Measurements from ENCODE around the gene RNF4. TPM values are rescaled to one million over a fixed set of nuclear protein-coding genes. Genes with fewer than 3 reads are reported as not detected.
A peak's percentile ranks its signal among the peaks of the same experiment; 100 is the strongest.
"Not testable (repeated sequence)": the region's sequence is repeated elsewhere in the genome, so short reads cannot be mapped to it uniquely, and the experiment has no call there.

The RNF4 gene
- total RNA-seq, 1 donor from 2014 or later: 42.0 TPM

DNA sequence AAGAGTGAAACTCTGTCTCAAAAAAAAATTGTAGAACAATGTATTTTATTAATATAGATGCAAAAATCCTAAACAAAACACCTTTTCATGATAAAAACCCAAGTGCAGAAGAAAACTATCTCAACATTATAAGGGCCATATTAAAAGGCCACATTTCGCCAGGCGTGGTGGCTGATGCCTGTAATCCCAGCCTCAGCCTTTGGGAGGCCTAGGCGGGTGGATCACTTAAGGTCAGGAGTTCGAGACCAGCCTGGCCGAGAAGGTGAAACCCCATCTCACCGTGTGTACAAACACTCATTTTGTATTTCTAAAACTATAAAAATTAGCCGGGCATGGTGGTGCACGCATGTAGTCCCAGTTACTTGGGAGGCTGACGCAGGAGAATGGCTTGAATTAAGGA is 57.7 kb downstream of the RNF4 start:
- DNase-seq (ENCODE audit: low read depth): no peak

DNA sequence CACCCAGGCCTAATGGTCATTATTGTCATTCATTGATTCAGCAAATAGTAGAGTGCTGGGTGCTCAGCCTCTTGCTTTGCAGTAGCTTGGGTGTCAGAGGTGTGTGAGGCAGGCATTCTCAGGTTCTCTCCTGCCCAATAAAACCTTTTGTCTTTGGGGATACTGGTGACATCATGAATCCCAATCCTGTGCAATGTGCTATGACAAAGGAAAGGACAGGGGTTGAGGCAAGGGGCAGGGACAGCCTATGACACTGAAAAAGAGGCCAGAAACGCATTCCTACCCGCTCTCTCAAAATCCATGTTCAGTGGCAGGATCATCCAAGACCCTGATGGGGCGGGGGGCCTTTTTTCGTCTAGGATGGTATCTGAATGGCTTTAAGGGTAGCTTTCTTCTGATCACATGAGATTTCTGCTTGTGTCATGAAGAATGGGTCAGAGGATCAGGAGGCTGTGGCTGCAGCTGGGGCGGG is 66.0 kb downstream of the RNF4 start:
- DNase-seq (ENCODE audit: low read depth): no peak

DNA sequence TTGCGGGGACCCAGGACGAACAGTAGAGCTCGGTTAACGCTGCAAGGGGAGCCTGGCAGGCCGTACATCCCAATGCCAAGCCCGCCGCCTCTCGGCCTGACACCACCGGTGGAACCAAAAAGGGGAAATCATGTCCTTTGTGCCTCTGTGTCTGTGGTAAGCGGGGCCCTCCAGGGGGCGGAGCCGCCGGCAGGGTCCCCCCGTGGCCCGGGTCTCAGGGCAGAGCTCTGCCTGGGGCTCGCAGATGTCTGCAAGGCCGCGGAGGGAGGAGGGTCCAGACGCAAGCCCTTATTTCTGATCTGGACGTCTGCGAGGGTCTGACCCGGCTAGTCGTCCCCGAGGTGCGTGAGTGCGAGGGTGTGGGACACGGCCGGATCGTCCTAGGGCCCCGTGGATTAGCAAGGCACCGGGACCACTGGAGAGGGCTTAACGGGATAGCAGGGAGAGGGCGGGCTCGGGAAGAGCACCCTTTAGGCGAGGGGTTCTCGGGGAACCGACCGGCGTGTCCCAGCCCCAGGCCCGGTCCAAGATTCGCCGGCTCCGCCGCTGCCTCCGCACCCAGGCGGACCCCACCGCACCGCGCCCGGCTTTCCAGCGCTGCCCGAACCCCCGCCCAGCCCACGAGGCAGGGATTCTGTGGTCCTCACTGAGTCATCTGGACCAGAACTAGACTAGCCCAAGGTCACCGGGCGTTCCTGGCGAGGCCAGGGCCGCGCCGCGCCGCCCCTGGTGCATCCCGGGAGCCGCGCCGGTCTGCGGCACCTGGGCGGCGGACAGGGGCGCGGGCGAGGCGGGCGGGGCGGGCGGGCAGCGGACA is 66.7 kb downstream of the RNF4 start:
- DNase-seq (ENCODE audit: low read depth): peak; percentile 28

DNA sequence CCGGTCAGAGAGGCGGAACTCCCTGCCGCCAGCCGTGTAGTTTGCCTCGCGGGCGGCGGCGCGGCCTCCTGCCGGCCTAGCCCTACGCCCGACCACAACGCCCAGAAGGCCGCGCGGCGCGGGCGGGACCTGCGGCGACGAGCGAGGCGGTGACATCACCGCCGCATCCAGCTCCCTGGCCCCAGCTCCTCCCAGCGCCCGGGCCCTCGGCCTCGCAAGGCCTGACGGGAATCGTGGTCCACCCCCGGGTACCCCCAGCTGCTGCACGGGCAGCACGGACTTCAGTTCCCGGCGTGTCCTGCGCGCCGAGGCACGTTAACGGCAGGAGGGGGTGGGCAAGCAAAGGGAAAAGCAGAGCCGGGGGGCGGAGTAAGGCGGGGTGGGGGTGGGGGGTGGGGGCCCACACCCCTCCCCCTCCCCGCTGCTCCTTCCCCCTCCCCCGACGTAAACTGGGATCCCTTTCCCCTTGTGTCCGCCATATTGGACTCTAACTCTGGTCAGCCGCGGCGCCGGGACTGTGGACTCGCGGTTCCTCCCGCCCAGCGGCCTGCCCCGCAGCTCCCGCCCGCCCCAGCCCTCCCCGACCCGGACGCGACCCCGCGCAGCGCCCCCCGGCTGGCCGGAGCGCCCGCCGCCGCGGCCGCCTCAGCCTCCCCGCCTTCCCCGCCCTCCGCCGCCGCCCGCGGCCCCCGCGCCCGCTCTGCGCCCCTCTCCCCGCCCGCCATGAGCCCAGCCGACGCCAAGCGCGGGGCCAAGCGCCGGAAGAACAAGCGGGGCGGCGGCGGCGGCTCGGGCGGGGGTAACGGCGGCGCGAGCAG is 67.5 kb downstream of the RNF4 start, which contains the start of gene FAM193A:
Gene FAM193A (plus strand): TSS at position 455 of the 818 bp plus-strand sequence. CDS start 269 bp downstream, at position 724.
- DNase-seq (ENCODE audit: low read depth): peak; percentile 100

DNA sequence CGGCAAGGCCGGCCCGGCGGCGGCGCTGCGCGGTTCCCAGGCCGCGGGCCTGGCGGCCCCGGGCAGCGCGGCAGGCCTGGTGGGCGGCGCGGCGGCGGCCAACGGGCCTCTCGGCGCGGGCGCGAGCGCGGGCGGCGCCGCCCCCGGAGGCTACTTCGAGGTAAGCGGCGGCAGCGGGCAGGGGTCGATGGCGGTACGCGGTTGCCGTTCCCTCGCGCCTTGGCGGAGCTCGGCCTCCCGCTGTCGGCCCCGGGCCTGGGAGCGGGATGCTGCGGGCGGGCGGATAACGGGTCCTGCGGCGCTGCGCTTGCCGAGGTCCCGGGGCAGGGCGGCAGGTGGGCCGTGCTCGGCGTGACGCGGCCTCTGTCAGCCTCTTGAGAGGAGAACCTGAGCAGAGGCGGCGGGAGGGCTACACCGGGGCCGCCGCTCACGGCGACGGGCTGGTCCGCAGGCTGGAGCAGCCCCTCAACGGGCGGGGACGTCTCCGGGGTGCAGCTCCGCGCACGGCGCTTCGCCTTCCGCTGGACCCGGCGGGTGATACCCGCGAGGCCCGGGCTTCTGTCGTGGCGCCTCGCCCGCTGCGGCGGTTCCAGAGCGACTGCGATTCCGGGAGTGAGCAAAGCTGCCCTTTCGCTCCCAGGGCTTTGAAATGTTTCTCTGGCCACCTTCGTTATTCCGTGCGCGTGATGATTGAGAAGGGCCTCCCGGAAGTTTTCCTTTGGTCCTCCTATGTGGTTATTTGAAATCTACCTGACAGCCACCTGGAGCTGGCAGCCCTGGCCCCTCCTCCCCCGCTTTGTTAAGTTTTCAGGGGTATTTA is 68.3 kb downstream of the RNF4 start:
- DNase-seq (ENCODE audit: low read depth): peak; percentile 42

DNA sequence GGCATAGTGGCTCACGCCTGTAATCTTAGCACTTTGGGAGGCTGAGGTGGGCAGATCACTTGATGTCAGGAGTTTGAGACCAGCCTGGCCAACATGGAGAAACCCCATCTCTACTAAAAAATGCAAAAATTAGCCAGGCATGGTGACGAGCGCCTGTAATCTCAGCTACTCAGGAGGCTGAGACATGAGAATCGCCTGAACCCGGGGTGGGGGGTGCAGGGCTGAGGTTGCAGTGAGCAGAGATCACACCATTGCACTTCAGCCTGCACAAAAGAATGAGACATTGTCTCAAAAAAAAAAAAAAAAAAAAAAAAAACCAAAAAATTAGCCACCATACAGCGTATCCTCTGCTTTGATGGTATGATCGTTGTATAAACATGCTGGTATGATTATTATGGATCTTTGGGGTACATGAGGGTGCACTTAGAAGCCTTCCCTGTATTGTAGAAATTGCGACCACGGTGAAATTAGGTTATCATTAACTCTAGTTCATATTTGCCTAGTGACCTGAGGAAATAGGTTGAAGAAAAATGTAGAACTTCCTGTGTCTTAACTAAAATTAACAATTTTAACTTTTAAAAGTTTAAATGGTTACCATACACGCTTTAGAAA is 74.8 kb downstream of the RNF4 start:
- DNase-seq (ENCODE audit: low read depth): not testable (repeated sequence)

DNA sequence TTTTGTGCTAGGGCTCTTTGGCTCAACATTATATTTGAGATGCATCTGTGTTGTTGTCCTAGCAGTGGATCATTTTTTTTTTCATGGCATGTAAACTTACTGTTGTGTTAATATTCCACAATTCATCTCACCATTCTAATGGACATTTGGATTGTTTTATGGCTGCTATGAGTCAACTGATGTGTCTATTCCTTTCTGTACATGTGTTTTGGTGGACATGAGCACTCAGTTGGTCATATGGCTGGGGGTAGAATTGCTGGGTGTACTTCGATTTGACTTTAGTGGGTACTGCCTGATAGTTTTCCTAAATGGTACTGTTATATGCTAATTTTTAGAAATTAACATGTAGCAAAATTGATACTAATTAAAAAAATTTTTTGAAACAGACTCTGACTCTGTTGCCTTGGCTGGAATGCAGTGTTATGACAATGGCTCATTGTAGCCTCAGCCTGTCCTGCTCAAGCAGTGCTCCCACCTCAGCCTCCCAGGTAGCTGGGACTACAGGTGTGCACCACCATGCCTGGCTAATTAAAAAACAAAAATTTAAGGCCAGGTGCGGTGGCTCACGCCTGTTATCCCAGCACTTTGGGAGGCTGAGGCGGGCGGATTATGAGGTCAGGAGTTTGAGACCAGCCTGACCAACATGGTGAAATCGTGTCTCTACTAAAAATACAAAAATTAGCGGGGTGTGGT is 76.6 kb downstream of the RNF4 start:
- no peak for DNase-seq (ENCODE audit: low read depth)

DNA sequence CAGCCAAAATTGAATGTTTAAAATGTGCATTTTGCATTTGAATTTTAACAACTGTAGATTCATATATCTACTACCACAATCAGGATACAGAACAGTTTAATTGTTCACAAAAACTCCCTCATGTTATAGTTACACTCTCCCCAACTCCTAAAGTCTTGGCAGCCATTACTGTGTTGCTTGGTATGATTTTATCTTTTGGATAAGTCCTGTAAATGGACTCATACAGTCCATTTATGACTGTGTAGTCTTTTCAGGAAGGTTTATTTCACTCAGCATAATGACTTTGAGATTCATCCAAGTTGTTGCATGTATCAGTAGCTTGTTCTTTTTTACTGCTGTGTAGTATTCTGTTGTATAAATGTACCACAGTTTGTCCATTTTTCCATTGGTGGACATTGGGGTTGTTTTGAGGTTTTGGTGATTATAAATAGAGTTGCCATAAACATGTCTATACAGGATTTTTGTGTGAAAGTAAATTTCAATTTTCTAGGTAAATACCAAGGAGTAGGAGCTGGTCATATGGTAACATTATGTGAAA is 77.4 kb downstream of the RNF4 start:
- DNase-seq (ENCODE audit: low read depth): no peak

DNA sequence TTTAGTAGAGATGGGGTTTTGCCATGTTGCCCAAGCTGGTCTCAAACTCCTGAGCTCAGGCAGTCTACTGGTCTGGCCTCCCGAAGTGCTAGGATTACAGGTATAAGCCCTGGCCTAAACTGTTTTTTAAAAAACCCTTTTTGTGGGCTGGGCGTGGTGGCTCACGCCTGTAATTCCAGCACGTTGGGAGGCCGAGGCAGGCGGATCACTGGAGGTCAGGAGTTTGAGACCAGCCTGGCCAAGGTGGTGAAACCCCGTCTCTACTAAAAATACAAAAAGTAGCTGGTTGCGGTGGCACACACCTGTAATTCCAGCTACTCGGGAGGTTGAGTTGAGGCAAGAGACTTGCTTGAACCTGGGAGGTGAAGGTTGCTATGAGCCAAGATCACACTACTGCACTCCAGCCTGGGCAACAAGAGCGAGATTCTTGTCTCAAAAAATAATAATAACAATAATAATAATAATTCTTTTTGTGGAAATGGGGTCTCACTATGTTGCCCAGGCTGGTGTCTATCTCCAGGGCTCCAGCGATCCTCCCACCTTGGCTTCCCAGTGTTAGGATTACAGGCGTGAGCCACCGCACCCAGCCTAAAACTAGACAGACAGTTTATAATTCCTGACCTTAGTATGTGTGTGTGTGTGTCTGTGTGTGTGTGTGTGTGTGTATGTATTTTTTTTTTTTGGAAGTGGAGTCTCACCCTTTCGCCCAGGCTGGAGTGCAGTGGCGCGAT is 78.2 kb downstream of the RNF4 start:
- not testable (repeated sequence) for DNase-seq (ENCODE audit: low read depth)

DNA sequence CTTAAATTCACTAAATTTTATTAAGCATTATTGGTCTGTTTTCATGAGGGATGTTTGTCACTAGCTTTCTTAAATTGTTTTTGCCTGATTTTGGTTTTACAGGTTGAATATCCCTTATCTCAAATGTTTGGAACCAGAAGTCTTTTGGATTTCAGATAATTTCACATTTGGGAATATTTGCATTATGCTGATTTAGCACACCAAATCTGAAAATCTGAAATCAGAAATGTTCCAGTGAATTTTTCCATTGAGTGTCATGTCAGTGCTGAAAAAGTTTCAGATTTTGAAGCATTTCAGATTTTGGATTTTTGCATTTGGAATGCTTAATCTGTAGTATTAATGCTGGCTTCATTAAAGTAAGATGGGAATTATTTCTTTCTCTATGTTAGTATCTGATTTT is 82.2 kb downstream of the RNF4 start:
- no peak for DNase-seq (ENCODE audit: low read depth)

DNA sequence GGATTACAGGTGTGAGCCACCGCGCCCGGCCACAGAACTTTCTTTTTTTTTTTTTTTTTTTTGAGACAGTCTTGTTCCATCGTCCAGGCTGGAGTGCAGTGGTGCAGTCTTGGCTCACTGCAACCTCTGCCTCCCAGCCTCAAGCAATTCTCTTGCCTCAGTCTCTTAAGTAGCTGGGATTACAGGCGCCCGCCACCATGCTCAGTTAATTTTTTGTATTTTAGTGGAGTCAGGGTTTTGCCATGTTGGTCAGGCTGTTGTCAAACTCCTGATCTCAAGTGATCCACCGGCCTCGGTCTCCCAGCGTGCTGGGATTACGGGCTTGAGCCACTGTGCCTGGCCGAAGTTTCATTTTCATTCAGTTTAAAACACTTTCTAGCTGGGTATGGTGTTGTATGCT is 83.9 kb downstream of the RNF4 start:
- DNase-seq (ENCODE audit: low read depth): no peak

DNA sequence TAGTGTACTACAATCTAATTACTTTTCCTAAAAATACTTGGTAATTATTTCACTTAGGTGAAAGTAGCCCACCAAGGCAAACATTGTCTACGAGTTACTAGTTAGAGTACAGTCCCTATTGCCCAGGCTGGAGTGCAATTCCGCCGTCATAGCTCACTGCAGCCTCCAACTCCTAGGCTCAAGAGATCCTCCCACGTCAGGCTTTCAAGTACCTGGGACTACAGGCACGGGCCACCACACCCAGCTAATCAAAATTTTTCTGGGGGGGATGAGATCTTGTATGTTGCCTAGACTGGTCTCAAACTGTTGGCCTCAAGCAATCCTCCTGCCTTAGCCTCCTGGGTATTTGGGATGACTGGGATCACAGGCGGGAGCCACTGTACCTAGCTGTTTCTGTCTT is 89.4 kb downstream of the RNF4 start:
- no peak for DNase-seq (ENCODE audit: low read depth)

DNA sequence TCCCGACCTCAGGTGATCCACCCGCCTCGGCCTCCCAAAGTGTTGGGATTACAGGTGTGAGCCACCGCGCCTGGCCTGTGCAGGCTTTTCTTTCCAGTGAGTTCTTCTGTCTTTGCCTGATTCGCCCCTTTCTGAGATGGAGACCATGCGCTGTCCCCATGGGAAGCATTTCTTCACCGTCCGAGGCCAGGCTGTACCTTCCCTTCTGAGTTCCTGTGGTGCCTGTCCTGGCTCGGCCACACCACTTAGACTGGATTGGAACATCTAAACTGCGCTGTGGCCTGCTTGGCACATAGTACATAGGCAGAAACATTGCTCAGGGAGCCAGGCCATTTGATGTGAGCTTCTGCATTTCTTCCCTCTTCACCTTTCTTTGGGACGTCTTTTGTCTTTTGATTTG is 91.3 kb downstream of the RNF4 start:
- DNase-seq (ENCODE audit: low read depth): no peak

Other genes starting within 250 kb of the RNF4 start
- gene HAUS3, start 227.0 kb upstream of the RNF4 start, total RNA-seq: 12.5 and 13.1 TPM in 2 replicates
- 5.5 and 7.8 TPM in 2 replicates for gene POLN, start 227.0 kb upstream of the RNF4 start, total RNA-seq
- gene MXD4, start 207.0 kb upstream of the RNF4 start, total RNA-seq: 39.3 and 56.4 TPM in 2 replicates
- 0.86 and 1.6 TPM in 2 replicates for gene ZFYVE28, start 50.5 kb upstream of the RNF4 start, total RNA-seq
- not detected in 2 replicates for gene CFAP99, start 50.2 kb upstream of the RNF4 start, total RNA-seq
- 13.9 and 15.2 TPM in 2 replicates for gene FAM193A, start 67.5 kb downstream of the RNF4 start, total RNA-seq

All from myocyte (in vitro differentiated cells).